ENCODE results near the gene CDK14.
A peak's percentile ranks its signal among the peaks of the same experiment; 100 is the strongest.
"Not testable (repeated sequence)": the region's sequence is repeated elsewhere in the genome, so short reads cannot be mapped to it uniquely, and the experiment has no call there.

Gene CDK14

GRCh38 chr7:91173265-91173664 lies 577.1 kb downstream of the CDK14 start:
- DNase-seq: not testable (repeated sequence)

GRCh38 chr7:91180746-91181145 lies 584.6 kb downstream of the CDK14 start:
- no peak for DNase-seq

DNA sequence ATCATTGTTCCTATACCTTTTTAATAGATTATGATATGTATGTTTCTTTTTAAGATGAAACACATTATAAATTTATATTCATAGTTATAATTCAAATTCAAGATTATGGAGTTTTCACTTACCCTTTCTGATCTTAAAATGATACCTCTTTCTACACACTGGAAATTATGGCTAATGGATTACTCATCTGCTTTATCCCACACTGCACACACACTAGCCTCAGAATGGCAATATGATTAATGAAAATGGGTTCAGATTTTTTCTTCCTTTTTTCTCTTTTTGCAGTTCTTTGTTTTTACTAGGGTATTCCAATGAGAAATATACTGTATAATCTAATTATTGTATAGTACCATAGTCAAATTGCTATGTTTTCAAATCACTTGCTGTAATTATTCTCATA lies 585.8 kb downstream of the CDK14 start:
- peak; percentile 33 for DNase-seq

DNA sequence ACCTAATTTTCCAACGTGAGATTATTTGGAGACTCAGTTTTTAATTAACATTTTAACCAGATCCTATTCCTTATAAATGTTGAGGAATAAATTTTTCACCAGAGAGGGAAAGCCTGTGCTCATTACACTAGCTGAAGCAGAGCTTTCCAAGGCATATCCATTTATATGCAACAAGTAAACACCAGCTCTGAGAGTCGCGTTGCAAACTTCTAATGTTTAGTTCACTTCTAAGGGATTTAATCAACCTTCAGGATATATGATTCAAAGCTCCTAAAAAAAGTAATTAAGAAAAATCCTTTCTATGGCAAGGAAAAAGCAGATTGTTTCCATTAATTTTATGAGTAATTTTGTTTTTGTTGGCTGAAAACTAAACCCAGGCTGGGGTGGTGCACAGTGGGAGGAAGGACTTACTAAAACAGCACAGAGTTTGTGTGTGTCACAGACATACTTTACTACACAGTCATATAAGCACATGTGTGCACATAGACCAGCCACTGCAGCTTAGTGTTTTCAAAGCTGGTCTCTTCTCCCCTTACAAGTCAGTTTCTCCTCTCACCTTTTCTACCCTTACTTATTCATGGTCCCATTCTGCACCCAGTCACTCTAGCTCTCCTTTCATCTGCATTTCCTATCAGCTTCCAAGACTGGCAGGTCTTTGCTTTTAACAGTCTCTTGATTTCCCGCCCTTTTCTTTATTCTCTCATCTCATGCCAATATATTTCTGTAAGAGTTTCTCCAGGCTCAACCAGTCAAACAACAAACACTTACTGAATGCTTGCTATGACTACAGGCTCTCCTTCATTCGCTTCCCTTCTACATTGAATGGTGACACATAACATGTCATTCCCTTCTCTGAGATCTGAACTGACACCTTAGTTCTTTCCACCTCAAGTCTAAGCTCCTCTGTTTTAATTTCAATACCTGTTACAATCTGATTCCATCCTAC lies 587.0 kb downstream of the CDK14 start:
- peak; percentile 96 for DNase-seq

GRCh38 chr7:91185771-91186170 lies 589.6 kb downstream of the CDK14 start:
- DNase-seq: peak; percentile 65

DNA sequence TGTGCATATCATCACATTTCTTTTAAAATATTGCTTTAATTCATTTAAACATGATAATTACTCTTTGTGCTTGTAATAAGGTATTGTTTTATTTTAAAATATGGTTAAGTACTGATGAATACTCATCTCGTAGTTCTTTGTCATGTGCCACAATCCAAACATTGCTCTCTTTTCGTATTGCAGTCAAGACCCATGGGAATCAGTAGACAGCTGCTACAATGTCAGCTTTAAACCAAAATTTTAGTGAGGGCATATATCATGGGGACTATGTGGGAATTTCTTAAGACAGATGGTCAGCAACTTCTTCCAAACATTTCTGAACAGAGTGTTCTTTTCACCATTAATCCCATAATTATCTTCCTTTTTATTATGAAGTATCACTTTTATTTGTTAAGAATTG lies 590.9 kb downstream of the CDK14 start:
- DNase-seq: no peak

GRCh38 chr7:91191771-91192170 lies 595.6 kb downstream of the CDK14 start:
- DNase-seq: no peak

- peak; percentile 56 for DNase-seq
Measured at GRCh38 chr7:91193141-91193540, 597.0 kb downstream of the CDK14 start.

GRCh38 chr7:91194841-91195240 lies 598.7 kb downstream of the CDK14 start:
- DNase-seq: no peak

- DNase-seq: no peak
Measured at GRCh38 chr7:91196058-91196457, 599.9 kb downstream of the CDK14 start.

DNA sequence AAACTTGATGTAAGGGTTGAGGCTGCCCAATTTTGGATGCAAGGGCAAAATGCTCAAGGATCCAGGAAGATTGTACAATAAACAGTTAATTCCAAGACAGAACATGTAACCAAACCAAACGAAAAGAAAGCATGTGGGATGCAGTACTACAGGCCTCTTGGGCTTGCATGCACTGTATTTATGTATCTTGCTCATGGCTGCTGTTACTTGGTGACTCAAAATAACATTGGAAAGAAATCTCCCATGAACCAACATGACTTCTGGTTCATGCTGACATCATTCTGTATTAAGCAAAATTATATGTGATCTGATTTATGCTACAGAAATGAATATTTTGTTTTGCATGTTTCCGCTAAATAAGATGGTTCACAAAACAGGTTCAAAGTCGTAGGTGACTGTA lies 602.2 kb downstream of the CDK14 start:
- peak; percentile 20 for DNase-seq

DNA sequence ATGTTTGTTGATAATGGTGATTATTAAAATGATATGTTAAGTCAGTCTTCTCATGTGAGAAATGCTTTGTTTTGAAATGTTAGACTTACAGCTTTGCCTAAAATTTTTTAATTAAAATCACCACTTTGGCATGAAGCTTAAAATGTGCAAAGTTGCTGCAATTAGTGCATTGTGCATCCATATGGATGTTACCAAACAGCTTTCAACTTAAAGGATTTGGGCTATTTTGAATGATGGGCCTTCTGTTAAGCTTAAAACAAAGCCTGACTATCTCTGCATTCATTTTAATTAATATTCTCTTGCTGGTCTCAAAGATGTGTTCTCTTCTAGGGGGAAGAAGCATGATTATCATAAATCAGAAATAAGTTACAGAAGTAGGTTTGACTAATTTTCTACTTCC lies 603.5 kb downstream of the CDK14 start:
- DNase-seq: no peak

- DNase-seq: no peak
Measured at GRCh38 chr7:91201442-91202113, 605.5 kb downstream of the CDK14 start.

DNA sequence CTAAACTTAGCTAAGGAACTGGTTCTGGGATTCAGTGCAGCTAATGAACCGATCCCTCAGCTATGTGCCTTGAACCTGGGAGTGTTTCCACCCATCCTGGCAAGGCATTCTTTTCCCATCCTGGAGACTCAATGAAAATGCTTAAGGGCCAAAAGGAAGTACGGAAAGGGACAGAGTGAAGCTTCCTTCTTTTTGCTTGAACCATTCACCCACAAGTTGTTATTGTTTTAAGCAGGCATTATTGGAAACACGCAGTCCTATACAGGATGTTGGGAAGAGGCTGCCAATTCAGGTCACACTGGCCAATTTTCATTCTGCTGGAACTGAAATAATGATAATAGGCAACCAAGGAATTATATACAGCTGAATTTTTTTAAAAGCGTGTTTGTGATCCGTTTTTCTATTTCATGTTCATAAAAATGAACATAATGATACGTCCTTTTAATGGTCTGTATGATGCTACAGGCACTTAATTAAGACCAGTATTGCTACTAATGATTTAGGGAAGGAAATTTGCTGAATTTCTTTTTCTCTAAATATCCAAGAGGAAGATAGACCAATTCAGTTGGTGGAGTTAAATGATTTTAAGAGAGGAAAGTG lies 610.3 kb downstream of the CDK14 start:
- no peak for DNase-seq

DNA sequence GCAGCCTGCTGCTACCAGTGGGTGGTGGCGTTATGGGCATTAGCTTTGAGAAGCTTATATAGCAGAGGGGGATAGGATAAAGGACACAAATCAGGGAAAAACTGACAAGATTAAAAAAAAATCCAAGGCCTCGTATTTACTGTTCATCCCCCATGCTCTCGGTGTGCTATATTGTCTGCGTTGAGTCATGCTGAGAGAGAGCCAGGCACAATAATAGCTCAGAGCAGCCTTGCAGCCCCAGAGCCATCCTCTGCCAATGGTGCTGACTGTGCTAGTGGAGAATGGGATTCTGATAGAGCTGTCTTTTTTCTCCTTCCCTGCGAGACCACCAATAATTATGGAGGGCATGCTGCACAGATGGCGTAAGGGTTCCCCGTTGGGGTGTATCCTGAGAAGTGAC lies 616.5 kb downstream of the CDK14 start:
- DNase-seq: peak; percentile 35

DNA sequence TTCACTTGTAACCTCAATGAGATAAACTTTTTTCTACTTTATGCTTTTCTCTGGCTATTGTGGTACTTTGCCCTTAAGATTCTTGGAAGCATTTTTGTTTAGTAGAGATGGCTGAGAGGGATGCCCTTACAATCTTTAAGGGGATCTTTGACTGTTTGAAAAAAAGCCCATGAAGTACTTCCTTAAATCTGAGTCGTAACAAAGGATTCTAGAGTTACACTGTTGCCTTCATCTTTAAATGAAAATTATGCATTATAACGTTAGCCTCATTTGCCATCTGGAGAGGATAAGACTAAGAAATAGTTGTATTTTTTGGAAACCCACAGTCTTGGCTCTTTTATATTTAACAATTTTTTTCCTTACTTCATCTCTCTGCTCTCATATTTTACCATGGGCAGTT lies 630.3 kb downstream of the CDK14 start:
- DNase-seq: no peak

GRCh38 chr7:91228327-91228726 lies 632.2 kb downstream of the CDK14 start:
- peak; percentile 40 for DNase-seq

DNA sequence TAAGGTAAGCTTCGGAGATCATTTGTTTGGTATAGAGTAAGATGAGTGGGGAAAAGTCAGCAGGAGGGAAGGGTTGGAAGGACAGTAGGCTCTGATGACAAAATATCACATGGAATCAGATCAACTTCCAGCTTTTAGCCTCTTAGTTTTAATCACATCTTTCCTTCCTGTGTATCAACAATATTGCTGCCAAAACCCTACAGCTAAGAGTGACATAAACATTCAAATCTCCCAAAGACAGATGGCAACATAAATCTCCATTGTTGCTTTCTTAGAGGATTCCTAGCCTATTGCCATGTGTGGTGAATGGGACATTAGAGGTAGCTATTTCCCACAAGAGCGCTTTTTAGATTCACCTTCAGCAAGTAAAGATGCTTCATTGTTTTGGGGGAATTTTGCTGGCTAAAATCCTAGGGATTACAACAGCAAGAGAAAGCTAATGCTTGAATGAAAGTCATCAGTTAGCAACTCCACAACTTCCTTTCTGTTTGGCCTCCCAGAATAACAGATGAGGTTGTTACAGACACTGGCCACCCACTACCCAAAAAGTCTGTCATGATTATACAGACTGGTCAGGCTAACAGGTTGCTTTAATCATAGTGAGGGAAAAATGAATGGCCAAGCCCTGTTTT lies 632.9 kb downstream of the CDK14 start:
- no peak for DNase-seq

DNA sequence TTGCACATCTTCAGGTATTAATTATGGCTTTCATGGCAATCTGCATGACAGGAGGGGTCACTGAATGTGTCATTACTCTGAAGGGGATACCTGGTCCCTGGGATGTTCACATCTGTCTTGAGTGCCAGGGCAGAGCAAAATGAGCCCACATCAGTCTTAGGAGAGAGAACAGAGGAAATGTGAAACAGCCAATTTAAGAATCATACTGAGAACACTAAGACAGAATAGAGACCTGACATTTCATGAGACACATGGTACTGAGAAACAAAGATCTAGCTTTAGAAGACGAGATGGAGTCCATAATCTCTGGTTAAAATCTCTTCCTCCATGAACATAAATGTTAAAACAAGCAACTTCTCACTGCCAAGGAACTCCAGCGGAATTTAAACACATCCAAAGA lies 634.0 kb downstream of the CDK14 start:
- DNase-seq: no peak

- DNase-seq: no peak
Measured at GRCh38 chr7:91230503-91230902, 634.4 kb downstream of the CDK14 start.

- peak; percentile 43 for DNase-seq
Measured at GRCh38 chr7:91233212-91233611, 637.1 kb downstream of the CDK14 start.

DNA sequence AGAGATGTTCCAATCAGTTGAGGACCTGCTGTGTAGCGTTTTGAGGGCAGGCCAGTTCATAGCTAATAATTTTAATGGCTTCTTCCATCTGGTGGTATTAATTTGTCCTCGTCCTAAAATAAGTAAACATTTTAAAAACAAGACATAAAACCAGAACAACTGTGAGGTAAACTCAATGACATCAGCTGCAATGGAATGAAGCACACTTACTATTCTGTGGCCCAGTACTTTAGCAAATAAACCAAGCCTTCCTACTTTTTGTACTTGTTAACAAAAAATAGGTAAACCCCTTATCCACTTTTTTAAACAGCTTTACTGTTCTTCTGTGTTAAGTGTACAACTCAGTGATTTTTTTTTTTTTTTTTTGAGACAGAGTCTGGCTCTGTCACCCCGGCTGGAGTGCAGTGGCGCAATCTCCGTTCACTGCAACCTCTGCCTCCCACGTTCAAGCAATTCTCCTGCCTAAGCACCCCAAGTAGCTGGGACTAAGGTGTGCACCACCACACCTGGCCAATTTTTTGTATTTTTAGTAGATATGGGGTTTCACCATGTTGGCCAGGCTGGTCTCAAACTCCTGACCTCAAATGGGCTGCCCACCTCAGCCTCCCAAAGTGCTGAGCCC lies 639.2 kb downstream of the CDK14 start:
- no peak for DNase-seq

Measured in fibroblast of skin of back (primary cell).